ENCODE data around the gene TMEM234.

Gene TMEM234

GRCh38 chr1:32219022-32219421 is 3.1 kb downstream of the TMEM234 start:
- Mint-ChIP-seq H3K4me3 (no peak overlapping the region), H3K36me3 (peaks cover 7% of the 10 kb centered on the region), H3K4me1 (peaks cover 43% of the 10 kb centered on the region), H3K27ac (no peak overlapping the region), H3K27me3 (no peaks in the 10 kb centered on the region), H3K9me3 (no peaks in the 10 kb centered on the region)

GRCh38 chr1:32216566-32216965 is 5.6 kb downstream of the TMEM234 start:
- no peak overlapping the region for H3K27ac Mint-ChIP-seq
- peaks cover 4% of the 10 kb centered on the region for H3K36me3 Mint-ChIP-seq
- no peak overlapping the region for H3K4me3 Mint-ChIP-seq
- no peaks in the 10 kb centered on the region for H3K27me3 Mint-ChIP-seq
- H3K9me3 Mint-ChIP-seq: no peaks in the 10 kb centered on the region
- H3K4me1 Mint-ChIP-seq: peaks cover 33% of the 10 kb centered on the region

GRCh38 chr1:32215629-32216480 is 6.3 kb downstream of the TMEM234 start:
- peaks cover 4% of the 10 kb centered on the region for H3K36me3 Mint-ChIP-seq
- H3K9me3 Mint-ChIP-seq: no peaks in the 10 kb centered on the region
- peak overlapping the region; percentile 41 for H3K27ac Mint-ChIP-seq
- no peaks in the 10 kb centered on the region for H3K27me3 Mint-ChIP-seq
- no peak overlapping the region for H3K4me3 Mint-ChIP-seq
- peaks cover 28% of the 10 kb centered on the region for H3K4me1 Mint-ChIP-seq

- Mint-ChIP-seq H3K36me3 (no peaks in the 10 kb centered on the region), H3K4me1 (peaks cover 12% of the 10 kb centered on the region), H3K9me3 (no peaks in the 10 kb centered on the region), H3K27me3 (no peaks in the 10 kb centered on the region), H3K4me3 (no peak within 1 kb of the TSS), H3K27ac (no peak within 1 kb of the TSS)
Measured at GRCh38 chr1:32208891-32209328, 13.2 kb downstream of the TMEM234 start, which contains the start of gene DCDC2B. Gene DCDC2B (plus strand): TSS chr1:32209089. CDS start chr1:32209094, 5 bp downstream.

- H3K36me3 Mint-ChIP-seq: no peaks in the 10 kb centered on the region
- no peak overlapping the region for H3K4me3 Mint-ChIP-seq
- no peaks in the 10 kb centered on the region for H3K9me3 Mint-ChIP-seq
- H3K27me3 Mint-ChIP-seq: no peaks in the 10 kb centered on the region
- peaks cover 14% of the 10 kb centered on the region for H3K4me1 Mint-ChIP-seq
- H3K27ac Mint-ChIP-seq: no peak overlapping the region
Measured at GRCh38 chr1:32208469-32208868, 13.7 kb downstream of the TMEM234 start.

GRCh38 chr1:32205401-32206370 is 16.5 kb downstream of the TMEM234 start, which contains the start of gene IQCC:
Gene IQCC (plus strand): TSS chr1:32205671. CDS start chr1:32205682, 11 bp downstream.
- H3K36me3 Mint-ChIP-seq: no peaks in the 10 kb centered on the region
- peaks cover 35% of the 10 kb centered on the region for H3K4me1 Mint-ChIP-seq
- H3K4me3 Mint-ChIP-seq: peak within 1 kb of the TSS; percentile 87
- no peaks in the 10 kb centered on the region for H3K27me3 Mint-ChIP-seq
- peak within 1 kb of the TSS; percentile 30 for H3K27ac Mint-ChIP-seq
- H3K9me3 Mint-ChIP-seq: no peaks in the 10 kb centered on the region

GRCh38 chr1:32204943-32205361 is 17.2 kb downstream of the TMEM234 start:
- Mint-ChIP-seq H3K36me3 (no peaks in the 10 kb centered on the region), H3K27ac (no peak overlapping the region), H3K9me3 (no peaks in the 10 kb centered on the region), H3K4me3 (peak overlapping the region; percentile 87), H3K27me3 (no peaks in the 10 kb centered on the region), H3K4me1 (peaks cover 40% of the 10 kb centered on the region)

- peak overlapping the region; percentile 90 for H3K27ac Mint-ChIP-seq
- H3K4me3 Mint-ChIP-seq: peak overlapping the region; percentile 90
- peaks cover 62% of the 10 kb centered on the region for H3K4me1 Mint-ChIP-seq
- H3K9me3 Mint-ChIP-seq: no peaks in the 10 kb centered on the region
- H3K36me3 Mint-ChIP-seq: peaks cover 3% of the 10 kb centered on the region
- no peaks in the 10 kb centered on the region for H3K27me3 Mint-ChIP-seq
Measured at GRCh38 chr1:32201011-32201855, 20.9 kb downstream of the TMEM234 start.

- H3K27ac Mint-ChIP-seq: peak within 1 kb of the TSS; percentile 90
- no peaks in the 10 kb centered on the region for H3K27me3 Mint-ChIP-seq
- H3K9me3 Mint-ChIP-seq: no peaks in the 10 kb centered on the region
- H3K36me3 Mint-ChIP-seq: peaks cover 4% of the 10 kb centered on the region
- H3K4me3 Mint-ChIP-seq: peak within 1 kb of the TSS; percentile 90
- peaks cover 66% of the 10 kb centered on the region for H3K4me1 Mint-ChIP-seq
Measured at GRCh38 chr1:32200226-32201010, 21.7 kb downstream of the TMEM234 start, which contains the start of gene CCDC28B. Gene CCDC28B (plus strand): TSS chr1:32200595. CDS start chr1:32201936, 1,341 bp downstream.

- H3K4me3 Mint-ChIP-seq: peak overlapping the region; percentile 26
- H3K4me1 Mint-ChIP-seq: peaks cover 72% of the 10 kb centered on the region
- no peaks in the 10 kb centered on the region for H3K27me3 Mint-ChIP-seq
- H3K9me3 Mint-ChIP-seq: no peaks in the 10 kb centered on the region
- peaks cover 4% of the 10 kb centered on the region for H3K36me3 Mint-ChIP-seq
- H3K27ac Mint-ChIP-seq: no peak overlapping the region
Measured at GRCh38 chr1:32199717-32200072, 22.5 kb downstream of the TMEM234 start.

GRCh38 chr1:32199043-32199716 is 23.0 kb downstream of the TMEM234 start:
- Mint-ChIP-seq H3K27ac (no peak overlapping the region), H3K9me3 (no peaks in the 10 kb centered on the region), H3K4me1 (peaks cover 74% of the 10 kb centered on the region), H3K36me3 (peaks cover 6% of the 10 kb centered on the region), H3K27me3 (no peaks in the 10 kb centered on the region), H3K4me3 (no peak overlapping the region)

GRCh38 chr1:32198237-32199042 is 23.7 kb downstream of the TMEM234 start:
- peaks cover 77% of the 10 kb centered on the region for H3K4me1 Mint-ChIP-seq
- no peaks in the 10 kb centered on the region for H3K27me3 Mint-ChIP-seq
- H3K9me3 Mint-ChIP-seq: no peaks in the 10 kb centered on the region
- H3K27ac Mint-ChIP-seq: no peak overlapping the region
- peak overlapping the region; percentile 41 for H3K4me3 Mint-ChIP-seq
- peaks cover 7% of the 10 kb centered on the region for H3K36me3 Mint-ChIP-seq

GRCh38 chr1:32197837-32198236 is 24.3 kb downstream of the TMEM234 start:
- Mint-ChIP-seq H3K36me3 (peaks cover 12% of the 10 kb centered on the region), H3K4me1 (peaks cover 73% of the 10 kb centered on the region), H3K4me3 (no peak overlapping the region), H3K27me3 (no peaks in the 10 kb centered on the region), H3K9me3 (no peaks in the 10 kb centered on the region), H3K27ac (no peak overlapping the region)

Data from activated naive CD4-positive, alpha-beta T cell treated with anti-CD3 and anti-CD28 coated beads, Interleukin-2, amount 50 U/mL, for 24 hours (primary cell).